ENCODE results near the gene RFX6.
A peak's percentile ranks its signal among the peaks of the same experiment; 100 is the strongest.

RFX6 gene

GRCh38 chr6:116969211-116969863 lies 92.3 kb downstream of the RFX6 start:
- TF ChIP-seq, protein P1, sequence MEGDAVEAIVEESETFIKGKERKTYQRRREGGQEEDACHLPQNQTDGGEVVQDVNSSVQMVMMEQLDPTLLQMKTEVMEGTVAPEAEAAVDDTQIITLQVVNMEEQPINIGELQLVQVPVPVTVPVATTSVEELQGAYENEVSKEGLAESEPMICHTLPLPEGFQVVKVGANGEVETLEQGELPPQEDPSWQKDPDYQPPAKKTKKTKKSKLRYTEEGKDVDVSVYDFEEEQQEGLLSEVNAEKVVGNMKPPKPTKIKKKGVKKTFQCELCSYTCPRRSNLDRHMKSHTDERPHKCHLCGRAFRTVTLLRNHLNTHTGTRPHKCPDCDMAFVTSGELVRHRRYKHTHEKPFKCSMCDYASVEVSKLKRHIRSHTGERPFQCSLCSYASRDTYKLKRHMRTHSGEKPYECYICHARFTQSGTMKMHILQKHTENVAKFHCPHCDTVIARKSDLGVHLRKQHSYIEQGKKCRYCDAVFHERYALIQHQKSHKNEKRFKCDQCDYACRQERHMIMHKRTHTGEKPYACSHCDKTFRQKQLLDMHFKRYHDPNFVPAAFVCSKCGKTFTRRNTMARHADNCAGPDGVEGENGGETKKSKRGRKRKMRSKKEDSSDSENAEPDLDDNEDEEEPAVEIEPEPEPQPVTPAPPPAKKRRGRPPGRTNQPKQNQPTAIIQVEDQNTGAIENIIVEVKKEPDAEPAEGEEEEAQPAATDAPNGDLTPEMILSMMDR (IDR thresholded peaks at IDR 0.05; ENCODE audit: borderline replicate concordance, insufficient read depth, low read depth, low read length): peak; percentile 61; the same call in 1 of the 2 replicates
- H3K4me3 ChIP-seq (ENCODE audit: low read depth, low read length): no peak overlapping the region

DNA sequence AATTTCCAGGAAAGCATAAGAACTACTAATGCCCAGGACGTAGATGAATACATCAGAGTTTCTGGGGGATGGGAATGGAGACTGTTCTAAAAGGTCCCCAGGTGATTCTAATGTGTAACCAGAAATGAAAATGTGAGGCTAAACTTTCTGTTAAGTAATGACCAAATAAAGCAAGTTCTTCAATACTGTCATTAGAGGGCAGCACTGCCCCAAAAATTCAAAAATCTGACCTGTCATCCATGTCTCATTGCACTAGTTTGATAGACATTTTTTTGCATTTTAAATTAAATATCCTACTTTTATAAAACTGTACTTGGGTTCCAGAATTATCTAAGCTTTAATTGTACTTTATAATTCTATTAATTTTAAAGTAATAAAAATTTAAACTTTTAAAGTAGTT lies 94.9 kb downstream of the RFX6 start:
- TF ChIP-seq, protein P1 (IDR thresholded peaks at IDR 0.05; ENCODE audit: borderline replicate concordance, insufficient read depth, low read depth, low read length): peak; percentile 37; the same call in 1 of the 2 replicates
- no peak overlapping the region for H3K4me3 ChIP-seq (ENCODE audit: low read depth, low read length)

GRCh38 chr6:116973976-116974375 lies 96.9 kb downstream of the RFX6 start:
- TF ChIP-seq, protein P1 (IDR thresholded peaks at IDR 0.05; ENCODE audit: borderline replicate concordance, insufficient read depth, low read depth, low read length): no peak

DNA sequence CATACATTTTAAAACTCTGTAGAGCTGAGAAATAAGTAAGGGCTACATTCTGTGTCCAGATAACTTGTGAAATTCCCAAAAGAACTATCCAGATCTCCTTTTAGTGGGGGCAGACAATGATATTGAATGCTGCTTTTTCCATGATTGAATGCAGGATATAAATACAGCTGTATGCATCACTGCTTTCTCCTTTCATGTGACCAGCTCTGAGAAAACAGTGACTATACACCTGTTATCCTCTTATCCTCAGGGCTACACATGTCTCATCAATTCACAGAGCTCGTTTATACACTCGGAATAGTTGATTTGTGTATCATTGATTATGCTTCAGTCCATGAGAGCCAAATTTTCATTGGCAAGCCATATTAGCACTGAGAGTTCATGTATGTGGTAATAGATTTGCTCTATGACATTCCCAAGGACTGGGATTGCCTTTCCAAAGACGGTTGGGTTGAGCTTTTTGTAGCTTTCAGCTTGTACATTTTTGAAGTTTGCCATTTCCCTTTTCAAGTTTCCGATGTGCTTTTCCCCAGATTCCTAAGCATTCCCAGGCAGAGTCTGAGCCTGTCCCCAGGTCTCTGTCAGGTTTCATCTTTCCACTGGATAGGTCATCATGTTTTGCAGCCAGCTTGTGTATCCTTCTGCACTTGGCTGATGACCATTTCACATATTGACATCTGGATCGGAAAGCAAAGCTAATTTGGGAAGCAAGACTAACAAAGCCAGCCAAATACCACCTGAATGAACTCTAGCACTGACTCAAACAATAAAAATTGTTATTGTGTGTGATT lies 97.7 kb downstream of the RFX6 start:
- no peak overlapping the region for H3K4me3 ChIP-seq (ENCODE audit: low read depth, low read length)
- TF ChIP-seq, protein P1 (IDR thresholded peaks at IDR 0.05; ENCODE audit: borderline replicate concordance, insufficient read depth, low read depth, low read length): no peak

More at GRCh38 chr6:116973976-116974375, 96.9 kb downstream of the RFX6 start:
- H3K4me3 ChIP-seq (ENCODE audit: low read depth, low read length): no peak overlapping the region

DNA sequence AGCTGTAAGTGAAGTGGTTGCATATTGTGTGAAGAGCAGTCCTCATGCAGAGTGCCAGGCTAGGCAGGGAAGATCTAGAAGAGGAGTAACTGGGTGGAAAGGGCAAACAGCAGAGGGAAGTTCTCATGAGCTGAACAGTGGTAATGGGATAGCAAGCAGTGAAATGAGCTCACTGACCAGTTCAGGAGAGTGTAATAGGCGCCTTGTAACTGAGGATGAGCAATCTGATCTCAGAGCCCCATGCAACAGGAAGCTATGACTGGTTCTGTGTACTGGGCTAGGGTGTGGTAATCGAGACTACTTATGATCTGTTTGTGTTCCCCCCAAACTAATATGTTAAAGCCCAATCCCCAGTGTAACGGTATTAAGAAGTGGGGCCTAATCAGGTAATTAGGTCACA lies 98.6 kb downstream of the RFX6 start:
- TF ChIP-seq, protein P1 (IDR thresholded peaks at IDR 0.05; ENCODE audit: borderline replicate concordance, insufficient read depth, low read depth, low read length): no peak
- no peak overlapping the region for H3K4me3 ChIP-seq (ENCODE audit: low read depth, low read length)

- TF ChIP-seq, protein P1 (IDR thresholded peaks at IDR 0.05; ENCODE audit: borderline replicate concordance, insufficient read depth, low read depth, low read length): no peak
- H3K4me3 ChIP-seq (ENCODE audit: low read depth, low read length): no peak overlapping the region
These were observed 102.5 kb downstream of the RFX6 start for GRCh38 chr6:116979560-116979959.

All from GM12875 (cell line).